GM18861 (cell line): ENCODE data around the gene RAMP3.
"Not testable (repeated sequence)": the region's sequence is repeated elsewhere in the genome, so short reads cannot be mapped to it uniquely, and the experiment has no call there.

ENCODE experiments used
- ATAC-seq: cut with Tn5 transposase; IDR thresholded peaks from one replicate; pipeline ENCODE4 v1.9.1; 2021; ENCODE audit not compliant: unreplicated experiment

The RAMP3 gene

GRCh38 chr7:45156516-45157272 is 897 bp upstream of the RAMP3 start:
- ATAC-seq = no peak

- ATAC-seq = no peak
Observed at GRCh38 chr7:45157286-45157652, 322 bp upstream of the RAMP3 start.

GRCh38 chr7:45158471-45158870 is 880 bp downstream of the RAMP3 start:
- no peak for ATAC-seq

- no peak for ATAC-seq
Observed at GRCh38 chr7:45159296-45159695, 1.7 kb downstream of the RAMP3 start.

GRCh38 chr7:45160417-45160881 is 2.9 kb downstream of the RAMP3 start:
- no peak for ATAC-seq

GRCh38 chr7:45161138-45161537 is 3.5 kb downstream of the RAMP3 start:
- no peak for ATAC-seq

GRCh38 chr7:45161842-45162241 is 4.3 kb downstream of the RAMP3 start:
- ATAC-seq = no peak

- no peak for ATAC-seq
Observed at GRCh38 chr7:45162311-45162845, 4.8 kb downstream of the RAMP3 start.

GRCh38 chr7:45162943-45163691 is 5.5 kb downstream of the RAMP3 start:
- ATAC-seq = no peak

GRCh38 chr7:45163692-45164052 is 6.1 kb downstream of the RAMP3 start:
- no peak for ATAC-seq

GRCh38 chr7:45164271-45164670 is 6.7 kb downstream of the RAMP3 start:
- not testable (repeated sequence) for ATAC-seq

GRCh38 chr7:45165857-45166256 is 8.3 kb downstream of the RAMP3 start:
- no peak for ATAC-seq

GRCh38 chr7:45171946-45172345 is 14.4 kb downstream of the RAMP3 start:
- no peak for ATAC-seq

- ATAC-seq = no peak
Observed at GRCh38 chr7:45173596-45174327, 16.2 kb downstream of the RAMP3 start.

GRCh38 chr7:45174328-45174610 is 16.7 kb downstream of the RAMP3 start:
- ATAC-seq = no peak

- no peak for ATAC-seq
Observed at GRCh38 chr7:45174966-45175765, 17.6 kb downstream of the RAMP3 start.

- ATAC-seq = no peak
Observed at GRCh38 chr7:45176091-45176490, 18.5 kb downstream of the RAMP3 start.

- no peak for ATAC-seq
Observed at GRCh38 chr7:45176886-45177731, 19.5 kb downstream of the RAMP3 start.

GRCh38 chr7:45177801-45178200 is 20.2 kb downstream of the RAMP3 start:
- no peak for ATAC-seq
